Gastroesophageal sphincter (tissue), 3 donors: ENCODE data around the gene FARSA.

ENCODE experiments used
- EP300 ChIP-seq: sonication (generic); formaldehyde crosslinking; IDR thresholded peaks from one replicate; pipeline ENCODE4 v1.6.1; 2017; ENCODE audit warnings: antibody characterized with exemption, mild to moderate bottlenecking
- POLR2A ChIP-seq, 2 donors: fragments of 450-650 bp; IDR thresholded peaks; one replicate each; pipeline ENCODE4 v1.6.1; 2017; ENCODE audit warnings: antibody characterized with exemption in 2 of 2, mild to moderate bottlenecking in 2 of 2, moderate library complexity in 1 of 2
- POLR2AphosphoS5 ChIP-seq: sonication (generic); formaldehyde crosslinking; IDR thresholded peaks from one replicate; pipeline ENCODE4 v1.6.1; 2017; ENCODE audit warnings: antibody characterized with exemption
- TF ChIP-seq, protein P1 (sequence below), 4 experiments: fragments of 200-600 bp in 2 of 4; fragments of 450-650 bp in 2 of 4; sonication (generic) in 1 of 4; IDR thresholded peaks; one replicate each; pipeline ENCODE4 v1.5.1; 2017 to 2019; ENCODE audit warnings: antibody characterized with exemption in 4 of 4, mild to moderate bottlenecking in 2 of 4, moderate library complexity in 2 of 4

DNA sequence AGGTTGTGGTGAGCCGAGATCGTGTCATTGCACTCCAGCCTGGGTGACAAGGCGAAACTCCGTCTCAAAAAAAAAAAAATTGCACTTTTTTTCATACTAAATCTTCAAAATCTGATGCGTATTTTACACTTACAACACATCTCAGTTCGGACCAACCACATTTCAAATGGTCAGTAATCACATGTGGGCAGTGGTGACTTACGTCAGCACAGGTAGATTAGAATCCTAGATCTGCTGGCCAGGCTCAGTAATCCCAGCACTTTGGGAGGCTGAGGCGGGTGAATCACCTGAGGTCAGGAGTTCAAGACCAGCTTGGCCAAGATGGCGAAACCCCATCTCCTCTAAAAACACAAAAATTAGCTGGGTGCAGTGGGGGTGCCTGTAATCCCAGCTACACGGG lies 1.6 kb upstream of the FARSA start:
- no peak for TF ChIP-seq POLR2A (IDR thresholded peaks at IDR 0.05)
- TF ChIP-seq EP300: no peak
- TF ChIP-seq, protein P1, sequence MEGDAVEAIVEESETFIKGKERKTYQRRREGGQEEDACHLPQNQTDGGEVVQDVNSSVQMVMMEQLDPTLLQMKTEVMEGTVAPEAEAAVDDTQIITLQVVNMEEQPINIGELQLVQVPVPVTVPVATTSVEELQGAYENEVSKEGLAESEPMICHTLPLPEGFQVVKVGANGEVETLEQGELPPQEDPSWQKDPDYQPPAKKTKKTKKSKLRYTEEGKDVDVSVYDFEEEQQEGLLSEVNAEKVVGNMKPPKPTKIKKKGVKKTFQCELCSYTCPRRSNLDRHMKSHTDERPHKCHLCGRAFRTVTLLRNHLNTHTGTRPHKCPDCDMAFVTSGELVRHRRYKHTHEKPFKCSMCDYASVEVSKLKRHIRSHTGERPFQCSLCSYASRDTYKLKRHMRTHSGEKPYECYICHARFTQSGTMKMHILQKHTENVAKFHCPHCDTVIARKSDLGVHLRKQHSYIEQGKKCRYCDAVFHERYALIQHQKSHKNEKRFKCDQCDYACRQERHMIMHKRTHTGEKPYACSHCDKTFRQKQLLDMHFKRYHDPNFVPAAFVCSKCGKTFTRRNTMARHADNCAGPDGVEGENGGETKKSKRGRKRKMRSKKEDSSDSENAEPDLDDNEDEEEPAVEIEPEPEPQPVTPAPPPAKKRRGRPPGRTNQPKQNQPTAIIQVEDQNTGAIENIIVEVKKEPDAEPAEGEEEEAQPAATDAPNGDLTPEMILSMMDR (IDR thresholded peaks at IDR 0.05): no peak
- TF ChIP-seq POLR2AphosphoS5: no peak
